LNCaP clone FGC (cell line): ENCODE data around the gene DDX3X.

ENCODE experiments used
- DNase-seq: peaks from one replicate; pipeline ENCODE4 v3.0.0-alpha.2; 2011; ENCODE audit warnings: low read depth
- H3K4me3 ChIP-seq: 2 replicates; pipeline ENCODE4 v1.5.1; 2011; ENCODE audit warnings: mild to moderate bottlenecking, low read depth, low read length, control low read depth
- CTCF ChIP-seq: IDR thresholded peaks from 2 replicates; pipeline ENCODE4 v1.5.1; 2012; ENCODE audit warnings: mild to moderate bottlenecking; ENCODE audit not compliant: control insufficient read depth, insufficient read depth; ENCODE audit errors: extremely low read depth

The DDX3X gene

GRCh38 chrX:41412261-41413081 lies 78.5 kb downstream of the DDX3X start:
- no peak overlapping the region for H3K4me3 ChIP-seq
- DNase-seq: no peak
- no peak for TF ChIP-seq CTCF
